Measurements from ENCODE around the gene CHADL.
"Not testable (repeated sequence)": the region's sequence is repeated elsewhere in the genome, so short reads cannot be mapped to it uniquely, and the experiment has no call there.

Gene CHADL

GRCh38 chr22:41240377-41241132, at the start of gene CHADL:
CHADL (minus strand) TSS chr22:41240931; CDS start chr22:41240881, 50 bp downstream.
- no peak for DNase-seq

GRCh38 chr22:41289671-41290070, 48.9 kb upstream of the CHADL start:
- no peak for DNase-seq

GRCh38 chr22:41288245-41288946, 47.7 kb upstream of the CHADL start:
- peak; percentile 77 for DNase-seq

- peak; percentile 41 for DNase-seq
Measured at GRCh38 chr22:41286639-41287091, 45.9 kb upstream of the CHADL start.

- peak; percentile 97 for DNase-seq
Measured at GRCh38 chr22:41285820-41286638, 45.3 kb upstream of the CHADL start, which contains the start of gene RANGAP1. RANGAP1 (minus strand) TSS chr22:41286187; CDS start chr22:41281044, 5,143 bp downstream.

GRCh38 chr22:41285441-41285819, 44.7 kb upstream of the CHADL start:
- peak; percentile 6 for DNase-seq

- no peak for DNase-seq
Measured at GRCh38 chr22:41284465-41284864, 43.7 kb upstream of the CHADL start.

- DNase-seq, result no peak
Measured at GRCh38 chr22:41280854-41281253, 40.1 kb upstream of the CHADL start.

- DNase-seq, result no peak
Measured at GRCh38 chr22:41280065-41280464, 39.3 kb upstream of the CHADL start.

- no peak for DNase-seq
Measured at GRCh38 chr22:41274856-41275255, 34.1 kb upstream of the CHADL start.

GRCh38 chr22:41273128-41273527, 32.4 kb upstream of the CHADL start:
- no peak for DNase-seq

- no peak for DNase-seq
Measured at GRCh38 chr22:41271787-41272186, 31.1 kb upstream of the CHADL start.

- no peak for DNase-seq
Measured at GRCh38 chr22:41267958-41268357, 27.2 kb upstream of the CHADL start.

- no peak for DNase-seq
Measured at GRCh38 chr22:41264408-41264941, 23.7 kb upstream of the CHADL start.

- DNase-seq, result no peak
Measured at GRCh38 chr22:41263704-41264103, 23.0 kb upstream of the CHADL start.

- no peak for DNase-seq
Measured at GRCh38 chr22:41262250-41262765, 21.6 kb upstream of the CHADL start.

GRCh38 chr22:41261541-41262249, 21.0 kb upstream of the CHADL start:
- DNase-seq, result no peak

GRCh38 chr22:41260871-41261270, 20.1 kb upstream of the CHADL start:
- DNase-seq, result no peak

GRCh38 chr22:41259756-41260155, 19.0 kb upstream of the CHADL start:
- not testable (repeated sequence) for DNase-seq

GRCh38 chr22:41257696-41258095, 17.0 kb upstream of the CHADL start:
- no peak for DNase-seq

GRCh38 chr22:41256254-41257253, 15.8 kb upstream of the CHADL start:
- DNase-seq, result peak; percentile 65
